HG02943 (cell line): ENCODE results near the gene XYLB.
"Not testable (repeated sequence)": the region's sequence is repeated elsewhere in the genome, so short reads cannot be mapped to it uniquely, and the experiment has no call there.

Experiments used
- ATAC-seq: cut with Tn5 transposase; IDR thresholded peaks from one replicate; pipeline ENCODE4 v1.9.1; 2021; ENCODE audit warnings: mild to moderate bottlenecking, low read depth, moderate library complexity; ENCODE audit not compliant: unreplicated experiment

XYLB gene

GRCh38 chr3:38346587-38347410 is at the start of gene XYLB:
XYLB (plus strand) TSS chr3:38346785; CDS start chr3:38346869, 84 bp downstream.
- peak; percentile 95 for ATAC-seq

DNA sequence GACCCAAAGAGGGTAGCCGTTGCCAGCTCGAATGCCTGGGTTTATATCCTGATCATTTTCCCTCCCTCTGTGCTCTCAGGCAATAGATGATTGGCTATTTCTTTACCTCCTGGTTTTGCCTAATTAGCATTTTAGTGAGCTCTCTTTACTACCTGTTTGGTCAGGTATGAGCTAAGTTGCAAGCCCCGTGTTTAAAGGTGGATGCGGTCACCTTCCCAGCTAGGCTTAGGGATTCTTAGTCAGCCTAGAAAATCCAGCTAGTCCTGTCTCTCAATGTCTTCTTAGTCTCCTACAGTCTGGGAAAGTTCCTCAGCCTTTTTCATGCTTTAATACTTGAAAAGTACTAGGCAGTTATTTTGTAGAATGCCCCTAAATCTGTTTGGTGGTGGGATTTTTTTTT is 49.5 kb upstream of the XYLB start:
- not testable (repeated sequence) for ATAC-seq

GRCh38 chr3:38297537-38297936 is 49.0 kb upstream of the XYLB start:
- no peak for ATAC-seq

GRCh38 chr3:38297947-38298711 is 48.5 kb upstream of the XYLB start:
- no peak for ATAC-seq

DNA sequence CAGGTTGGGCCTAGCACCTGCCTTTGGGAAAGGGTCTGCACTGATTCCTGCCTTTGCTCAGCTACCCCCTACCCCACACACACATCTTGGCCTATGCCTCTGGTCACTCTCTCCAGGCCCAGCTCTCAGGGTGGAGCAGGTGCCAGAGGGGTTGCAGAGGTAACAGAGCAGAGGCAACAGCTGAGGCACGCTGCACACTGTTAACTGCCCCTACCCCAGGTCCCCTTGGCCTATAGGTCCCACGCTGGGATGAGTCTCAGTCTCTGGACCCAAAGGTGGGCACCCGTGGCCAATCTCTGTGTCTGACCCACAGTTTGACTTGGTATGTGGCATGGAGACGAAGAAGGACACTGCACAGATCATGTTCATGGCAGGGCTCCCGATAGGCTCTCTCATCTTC is 39.6 kb upstream of the XYLB start:
- no peak for ATAC-seq

DNA sequence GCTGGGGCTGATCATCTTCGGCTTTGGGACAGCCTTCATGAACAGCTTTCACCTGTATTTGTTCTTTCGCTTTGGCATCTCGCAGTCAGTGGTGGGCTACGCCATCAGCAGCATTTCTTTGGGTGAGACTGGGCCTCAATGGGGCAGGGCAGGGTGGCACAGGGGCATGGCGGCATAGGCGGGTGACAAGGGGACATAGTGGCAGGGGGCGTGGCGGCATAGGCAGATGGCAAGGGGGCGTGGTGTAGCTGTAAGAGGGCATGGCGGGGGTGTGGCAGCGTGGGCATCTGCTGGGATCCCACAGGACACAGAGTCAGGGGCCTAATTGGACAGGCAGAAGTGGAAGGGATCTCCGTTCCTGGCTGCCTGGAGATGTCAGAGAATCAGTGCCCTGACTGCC is 39.0 kb upstream of the XYLB start:
- no peak for ATAC-seq

DNA sequence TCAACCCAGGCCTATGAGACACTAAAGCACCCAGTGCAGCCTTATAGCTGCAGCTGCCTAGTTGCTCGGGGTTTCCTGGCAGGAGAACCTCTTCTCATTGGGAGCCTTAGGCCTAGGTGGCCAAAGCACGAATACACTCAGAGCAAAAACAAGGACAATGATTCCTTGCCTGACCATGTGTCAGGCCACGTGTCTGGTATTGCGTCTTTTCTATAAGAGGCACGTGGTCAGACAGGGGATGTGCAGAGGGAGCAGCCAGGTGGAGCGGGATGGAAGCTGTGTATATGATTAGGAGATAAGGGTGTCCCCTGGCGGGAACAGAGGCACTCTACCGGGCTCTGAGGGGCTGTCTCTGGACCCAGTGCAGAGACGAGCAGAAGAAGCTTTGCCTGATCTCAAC is 38.1 kb upstream of the XYLB start:
- ATAC-seq, result no peak

DNA sequence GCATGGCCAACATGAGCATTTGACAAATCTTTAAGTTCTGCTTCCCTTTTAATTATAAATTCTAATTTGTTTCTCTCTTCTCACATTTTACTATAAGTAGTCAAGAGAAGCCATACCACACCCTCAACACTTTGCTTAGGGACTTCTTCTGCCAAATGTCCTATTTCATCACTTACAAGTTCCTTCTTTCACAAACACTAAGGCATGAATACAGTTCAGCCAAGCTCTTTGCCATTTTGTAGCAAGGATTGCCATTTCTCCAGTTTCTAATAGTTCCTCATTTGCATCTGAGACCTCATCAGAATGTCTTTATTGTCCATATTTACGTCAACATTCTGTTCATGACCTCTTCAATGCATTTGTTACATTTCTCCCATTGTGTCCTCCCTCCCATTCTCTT is 35.1 kb upstream of the XYLB start:
- ATAC-seq, result no peak

DNA sequence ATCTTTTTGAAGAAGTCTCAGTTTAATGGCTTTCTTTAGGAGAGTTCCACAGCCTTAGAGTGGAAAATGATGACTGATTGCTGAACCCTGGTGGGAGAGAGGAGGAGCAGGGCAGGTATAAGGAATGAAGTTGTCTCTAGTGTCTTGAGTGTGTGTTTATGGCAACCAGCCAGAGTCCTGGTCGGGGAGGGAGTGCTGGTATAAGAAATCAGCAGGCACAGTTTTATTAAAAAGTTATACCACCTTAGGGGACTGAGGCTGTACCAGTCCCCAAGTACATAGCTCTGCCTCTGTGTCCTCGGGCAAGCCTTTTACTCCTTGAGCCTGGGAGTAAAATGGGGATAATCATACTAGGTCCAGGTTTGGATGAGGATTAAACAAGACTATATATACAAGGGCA is 34.6 kb upstream of the XYLB start:
- ATAC-seq, result no peak

DNA sequence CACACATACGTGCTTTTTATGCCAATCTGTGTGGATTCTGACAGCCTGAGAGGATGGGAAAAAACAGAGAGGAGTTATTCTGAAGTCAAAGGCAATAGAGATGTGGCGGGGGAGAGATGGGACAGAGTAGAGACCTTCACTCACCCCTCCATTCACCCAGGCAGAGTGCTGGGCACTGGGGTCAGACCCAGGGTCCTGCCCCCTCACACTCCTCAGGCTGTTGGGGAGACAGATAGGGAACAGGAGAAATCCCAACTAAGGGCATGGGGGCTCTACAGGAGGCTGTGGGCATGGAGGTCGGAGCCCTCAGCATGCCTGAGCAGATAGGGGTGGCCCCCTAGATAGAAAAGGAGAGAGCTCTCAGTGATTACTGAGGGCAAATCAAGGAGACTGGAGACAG is 34.2 kb upstream of the XYLB start:
- no peak for ATAC-seq

DNA sequence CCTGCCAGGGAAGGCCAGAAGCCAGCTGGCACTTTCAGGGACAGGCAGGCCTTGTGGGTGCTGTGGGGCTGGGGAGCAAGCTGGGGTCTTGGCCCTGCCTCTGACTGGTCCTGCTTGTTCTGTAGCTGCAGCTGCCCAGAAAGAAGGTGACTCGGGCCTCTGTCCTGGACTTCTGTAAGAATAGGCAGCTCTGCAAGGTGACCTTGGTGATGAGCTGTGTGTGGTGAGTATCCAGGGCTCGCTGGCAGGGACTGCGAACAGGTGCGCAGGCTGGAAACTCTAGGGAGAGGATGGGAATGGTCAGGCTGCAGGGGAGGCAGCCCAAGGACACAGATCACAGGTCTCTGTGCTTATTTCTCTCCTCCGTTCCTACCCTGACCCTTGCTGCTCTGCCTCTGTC is 33.3 kb upstream of the XYLB start:
- ATAC-seq, result no peak

DNA sequence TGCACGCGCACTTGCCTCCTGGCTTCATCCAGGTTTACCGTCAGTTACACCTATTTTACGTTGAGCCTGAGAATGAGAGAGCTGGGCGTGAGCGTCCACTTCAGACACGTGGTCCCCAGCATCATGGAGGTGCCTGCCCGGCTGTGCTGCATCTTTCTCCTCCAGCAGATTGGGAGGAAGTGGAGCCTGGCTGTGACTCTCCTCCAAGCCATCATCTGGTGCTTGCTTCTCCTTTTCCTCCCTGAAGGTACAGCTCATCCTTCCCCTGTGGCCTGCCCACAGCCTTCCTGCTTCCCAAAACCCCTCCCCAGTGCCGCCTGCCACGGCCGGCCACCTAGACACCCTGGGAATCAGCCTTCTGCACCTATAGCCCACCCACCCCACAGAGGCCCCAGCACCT is 32.9 kb upstream of the XYLB start:
- ATAC-seq, result no peak

- no peak for ATAC-seq
Observed at GRCh38 chr3:38314112-38314763, 32.3 kb upstream of the XYLB start.

DNA sequence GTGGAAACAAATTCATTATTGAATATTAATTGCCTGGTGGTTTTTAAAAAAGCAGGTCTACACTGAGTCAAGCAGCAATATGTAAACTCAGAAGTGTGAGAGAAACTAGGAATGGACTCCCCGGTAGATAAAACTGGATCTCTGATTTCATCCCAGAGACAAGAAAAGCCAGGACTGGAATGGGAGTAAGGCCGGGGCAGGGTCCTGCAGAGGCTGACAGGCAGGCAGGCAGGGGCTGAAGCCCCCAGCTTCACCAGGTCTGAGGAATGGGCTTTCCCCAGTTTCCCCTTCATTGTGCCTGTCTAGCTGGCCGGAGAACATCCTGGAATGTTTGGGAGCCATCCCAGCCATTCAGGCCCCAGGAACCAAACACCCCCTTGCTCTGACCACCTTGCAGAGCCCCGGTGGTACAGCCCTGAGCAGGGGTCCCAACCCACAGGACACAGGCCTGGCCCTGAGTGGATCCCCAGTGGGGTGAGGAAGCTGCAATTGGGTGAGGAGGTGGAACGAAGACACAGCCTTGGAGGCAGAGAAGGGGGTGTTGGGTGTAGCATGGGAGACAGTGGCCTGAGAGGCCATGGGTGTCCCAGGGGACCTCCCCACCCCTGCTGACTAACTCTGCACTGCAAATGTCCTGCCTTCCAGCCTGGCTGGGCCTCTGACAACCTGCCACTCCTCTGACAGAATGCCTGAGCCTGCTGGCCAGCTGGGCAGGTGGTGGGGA is 31.7 kb upstream of the XYLB start:
- no peak for ATAC-seq

DNA sequence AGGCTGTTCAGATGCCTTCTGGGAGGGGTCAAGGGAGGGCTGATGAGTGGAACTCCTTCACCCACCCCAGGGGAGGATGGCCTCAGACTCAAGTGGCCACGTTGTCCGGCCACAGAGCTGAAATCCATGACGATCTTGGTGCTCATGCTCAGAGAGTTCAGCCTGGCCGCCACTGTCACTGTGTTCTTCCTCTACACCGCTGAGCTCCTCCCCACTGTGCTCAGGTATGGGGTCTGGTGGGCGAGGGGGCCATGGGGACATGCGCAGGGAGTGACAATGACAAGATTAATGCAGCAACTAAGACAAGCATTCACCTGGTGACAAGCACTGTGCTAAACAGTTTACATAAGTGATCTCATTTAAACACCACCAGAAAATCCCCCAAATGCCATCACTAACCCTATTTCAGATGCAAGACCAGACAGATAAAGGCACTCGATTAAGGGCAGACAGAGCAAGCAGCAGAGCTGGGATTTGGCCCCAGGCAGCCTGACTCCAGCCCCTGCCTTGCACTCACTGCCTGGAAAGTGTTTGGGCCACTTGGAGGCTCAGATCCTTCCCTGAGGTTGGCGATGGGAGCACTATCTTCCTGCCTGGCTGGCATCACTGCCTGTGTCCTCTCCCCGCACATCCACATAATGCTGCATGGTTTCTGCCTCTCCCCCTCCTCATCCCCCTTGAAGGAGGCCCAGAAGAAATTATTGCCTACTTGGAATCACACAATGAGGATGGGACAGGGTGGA is 30.9 kb upstream of the XYLB start:
- no peak for ATAC-seq

GRCh38 chr3:38316356-38317191 is 30.0 kb upstream of the XYLB start:
- no peak for ATAC-seq

DNA sequence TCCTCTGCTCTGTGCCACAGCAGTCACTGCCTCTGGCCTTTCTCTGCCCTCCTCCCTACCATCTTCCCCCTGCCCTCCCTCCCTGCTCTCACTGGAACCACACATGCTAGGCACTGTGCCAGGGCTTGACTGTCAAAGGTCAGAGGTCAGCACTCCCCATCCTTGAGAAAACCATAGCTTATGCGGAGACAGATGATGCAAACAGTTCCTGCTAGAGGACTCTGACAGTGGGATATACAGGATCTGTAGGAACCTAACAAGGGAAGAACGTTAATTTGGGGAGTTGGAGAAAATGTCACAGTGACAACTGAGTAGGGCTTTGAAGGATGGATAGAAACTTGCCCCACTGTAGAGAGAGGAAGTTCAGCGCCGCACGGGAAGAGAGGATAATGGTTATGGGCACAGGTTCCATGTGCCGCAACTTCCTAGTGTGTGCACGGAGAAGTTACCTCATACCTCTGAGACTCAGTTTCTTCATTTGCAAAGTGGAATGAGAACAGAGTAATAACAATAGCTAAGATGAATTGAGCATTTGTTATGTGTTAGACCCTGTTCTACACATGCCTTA is 29.3 kb upstream of the XYLB start:
- ATAC-seq, result no peak

- no peak for ATAC-seq
Observed at GRCh38 chr3:38318766-38319671, 27.6 kb upstream of the XYLB start.
